ENCODE results near the gene KRTAP29-1. TPM values are rescaled to one million over a fixed set of nuclear protein-coding genes. Genes with fewer than 3 reads are reported as not detected.
A peak's percentile ranks its signal among the peaks of the same experiment; 100 is the strongest.

KRTAP29-1 gene
- total RNA-seq, 1 donor from 2014 or later, result not detected

GRCh38 chr17:41311111-41311510 is 8.5 kb upstream of the KRTAP29-1 start:
- H3K27me3 Mint-ChIP-seq (ENCODE audit: low read depth), result peaks cover 44% of the 10 kb centered on the region
- no peaks in the 10 kb centered on the region for H3K4me1 Mint-ChIP-seq
- no peaks in the 10 kb centered on the region for H3K9me3 Mint-ChIP-seq
- H3K36me3 Mint-ChIP-seq (ENCODE audit: low read depth), result no peaks in the 10 kb centered on the region
- no peak overlapping the region for H3K4me3 Mint-ChIP-seq
- H3K27ac Mint-ChIP-seq (ENCODE audit: unreplicated experiment), result no peak overlapping the region
- DNase-seq (ENCODE audit: low read depth, low spot score), result no peak
- TF ChIP-seq, protein P1, sequence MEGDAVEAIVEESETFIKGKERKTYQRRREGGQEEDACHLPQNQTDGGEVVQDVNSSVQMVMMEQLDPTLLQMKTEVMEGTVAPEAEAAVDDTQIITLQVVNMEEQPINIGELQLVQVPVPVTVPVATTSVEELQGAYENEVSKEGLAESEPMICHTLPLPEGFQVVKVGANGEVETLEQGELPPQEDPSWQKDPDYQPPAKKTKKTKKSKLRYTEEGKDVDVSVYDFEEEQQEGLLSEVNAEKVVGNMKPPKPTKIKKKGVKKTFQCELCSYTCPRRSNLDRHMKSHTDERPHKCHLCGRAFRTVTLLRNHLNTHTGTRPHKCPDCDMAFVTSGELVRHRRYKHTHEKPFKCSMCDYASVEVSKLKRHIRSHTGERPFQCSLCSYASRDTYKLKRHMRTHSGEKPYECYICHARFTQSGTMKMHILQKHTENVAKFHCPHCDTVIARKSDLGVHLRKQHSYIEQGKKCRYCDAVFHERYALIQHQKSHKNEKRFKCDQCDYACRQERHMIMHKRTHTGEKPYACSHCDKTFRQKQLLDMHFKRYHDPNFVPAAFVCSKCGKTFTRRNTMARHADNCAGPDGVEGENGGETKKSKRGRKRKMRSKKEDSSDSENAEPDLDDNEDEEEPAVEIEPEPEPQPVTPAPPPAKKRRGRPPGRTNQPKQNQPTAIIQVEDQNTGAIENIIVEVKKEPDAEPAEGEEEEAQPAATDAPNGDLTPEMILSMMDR (conservative IDR thresholded peaks at IDR 0.05), result no peak

DNA sequence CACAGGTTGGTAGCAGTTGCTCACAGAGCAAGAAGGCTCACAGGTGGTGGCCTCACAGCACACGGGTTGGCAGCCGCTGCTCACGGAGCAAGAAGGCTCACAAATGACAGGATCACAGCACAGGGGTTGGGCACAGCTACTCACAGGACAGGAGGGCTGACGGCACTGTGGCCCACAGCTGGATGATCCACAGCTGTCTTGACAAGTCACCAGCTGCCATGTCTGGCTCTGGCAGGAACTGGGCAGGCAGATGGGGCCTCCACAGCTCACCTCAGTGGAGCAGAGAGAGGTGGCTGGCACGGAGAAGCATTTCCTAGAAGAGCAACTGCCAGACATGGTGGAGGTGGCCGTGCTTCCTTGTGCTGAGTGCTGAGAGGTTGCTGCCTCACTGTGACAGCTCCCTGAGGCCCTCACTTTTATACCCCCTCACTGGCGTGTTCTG is 6.3 kb upstream of the KRTAP29-1 start, which contains the start of gene KRTAP16-1:
Gene KRTAP16-1 (minus strand): TSS at position 392 of the 442 bp plus-strand sequence. CDS start 56 bp downstream, at position 336.
- Mint-ChIP-seq H3K27ac (ENCODE audit: unreplicated experiment) (peak within 1 kb of the TSS; percentile 9), H3K36me3 (ENCODE audit: low read depth) (no peaks in the 10 kb centered on the region), H3K4me3 (no peak within 1 kb of the TSS), H3K9me3 (no peaks in the 10 kb centered on the region), H3K4me1 (no peaks in the 10 kb centered on the region), H3K27me3 (ENCODE audit: low read depth) (peaks cover 41% of the 10 kb centered on the region)
- TF ChIP-seq, protein P1 (conservative IDR thresholded peaks at IDR 0.05), result no peak
- DNase-seq (ENCODE audit: low read depth, low spot score), result no peak

- DNase-seq (ENCODE audit: low read depth, low spot score), result no peak
- no peaks in the 10 kb centered on the region for H3K4me1 Mint-ChIP-seq
- H3K36me3 Mint-ChIP-seq (ENCODE audit: low read depth), result no peaks in the 10 kb centered on the region
- H3K27me3 Mint-ChIP-seq (ENCODE audit: low read depth), result peaks cover 41% of the 10 kb centered on the region
- H3K9me3 Mint-ChIP-seq, result no peaks in the 10 kb centered on the region
- TF ChIP-seq, protein P1 (conservative IDR thresholded peaks at IDR 0.05), result no peak
- no peak overlapping the region for H3K27ac Mint-ChIP-seq (ENCODE audit: unreplicated experiment)
- H3K4me3 Mint-ChIP-seq, result no peak overlapping the region
These were observed 5.7 kb upstream of the KRTAP29-1 start for GRCh38 chr17:41308251-41308917.

DNA sequence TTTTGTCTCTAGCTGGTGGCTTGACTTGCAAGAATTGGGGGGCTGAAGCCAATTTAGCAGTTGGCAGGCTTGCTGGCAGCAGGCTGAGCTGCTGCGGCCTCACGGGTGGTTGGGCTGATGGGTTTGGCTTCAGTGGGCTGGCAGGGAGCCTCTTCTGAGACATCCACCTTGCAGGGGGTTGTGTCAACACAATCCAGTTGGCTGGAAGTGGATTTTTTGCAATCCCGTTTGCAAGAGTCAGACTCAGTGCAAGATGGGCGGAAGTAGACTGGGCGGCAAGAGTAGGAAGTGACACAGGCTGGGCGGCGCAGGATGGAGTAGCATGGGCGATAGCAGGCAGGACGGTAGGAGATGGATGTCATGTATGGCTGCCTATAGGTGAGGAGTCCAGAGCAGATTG is 5.0 kb upstream of the KRTAP29-1 start:
- H3K4me3 Mint-ChIP-seq, result no peak overlapping the region
- H3K36me3 Mint-ChIP-seq (ENCODE audit: low read depth), result no peaks in the 10 kb centered on the region
- TF ChIP-seq, protein P1 (conservative IDR thresholded peaks at IDR 0.05), result no peak
- no peaks in the 10 kb centered on the region for H3K9me3 Mint-ChIP-seq
- no peak for DNase-seq (ENCODE audit: low read depth, low spot score)
- no peaks in the 10 kb centered on the region for H3K4me1 Mint-ChIP-seq
- H3K27me3 Mint-ChIP-seq (ENCODE audit: low read depth), result peaks cover 39% of the 10 kb centered on the region
- H3K27ac Mint-ChIP-seq (ENCODE audit: unreplicated experiment), result peak overlapping the region; percentile 79

DNA sequence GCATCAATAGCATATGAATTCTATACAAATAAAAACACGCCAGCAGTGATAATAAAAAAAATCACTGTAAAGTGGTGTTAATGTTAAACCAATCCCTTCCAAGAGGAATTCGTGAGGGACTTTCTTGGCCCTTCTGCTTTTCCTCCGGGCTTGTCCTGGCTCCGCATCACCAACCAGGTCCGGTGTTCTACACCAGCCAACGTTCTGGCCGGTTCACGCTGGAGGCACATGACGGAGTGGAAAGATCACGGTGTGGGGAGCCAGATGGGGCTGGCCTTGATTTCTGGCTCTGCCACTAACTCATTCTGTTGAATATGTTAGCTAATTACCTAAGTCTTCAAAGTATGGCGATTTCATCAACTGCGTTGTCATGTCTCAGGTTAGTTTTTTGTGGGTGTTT is 1.4 kb upstream of the KRTAP29-1 start:
- Mint-ChIP-seq H3K4me3 (no peak overlapping the region), H3K27ac (ENCODE audit: unreplicated experiment) (no peak overlapping the region), H3K27me3 (ENCODE audit: low read depth) (peaks cover 24% of the 10 kb centered on the region), H3K4me1 (no peaks in the 10 kb centered on the region), H3K36me3 (ENCODE audit: low read depth) (no peaks in the 10 kb centered on the region), H3K9me3 (peaks cover 8% of the 10 kb centered on the region)
- DNase-seq (ENCODE audit: low read depth, low spot score), result no peak
- TF ChIP-seq, protein P1 (conservative IDR thresholded peaks at IDR 0.05), result no peak
